H1 (cell line): ENCODE data around the gene LILRB4. TPM values are rescaled to one million over a fixed set of nuclear protein-coding genes. Genes with fewer than 3 reads are reported as not detected.
"Not testable (repeated sequence)": the region's sequence is repeated elsewhere in the genome, so short reads cannot be mapped to it uniquely, and the experiment has no call there.

Source experiments
- CTCF ChIA-PET: fragments of 300-600 bp; sonication (Branson Sonifier 250); formaldehyde crosslinking; loops from one replicate; lab custom pipeline; 2021; ENCODE audit not compliant: partially characterized antibody; lab: Charles Lee
- POLR2A ChIA-PET: fragments of 300-600 bp; sonication (Branson Sonifier 250); formaldehyde crosslinking; loops from one replicate; lab custom pipeline; 2021; ENCODE audit warnings: inconsistent platforms; ENCODE audit not compliant: partially characterized antibody; lab: Charles Lee
- DNase-seq, 2 experiments: peaks; one replicate each; pipeline versions ENCODE4 v3.0.0 to v3.0.0-alpha.2; 2010 to 2022; ENCODE audit warnings: low spot score in 2 of 2, low read depth in 1 of 2, mixed read lengths in 1 of 2
- FAIRE-seq: peaks from 2 replicates; lab custom pipeline; 2011; peaks lifted over from hg19 to GRCh38; lab: Jason Lieb, UNC
- H2AFZ ChIP-seq: 2 replicates; pipeline ENCODE4 v1.8.1; 2012; ENCODE audit warnings: low read length, inconsistent platforms
- H2AK5ac ChIP-seq: 2 replicates; pipeline ENCODE4 v1.6.1; 2013; ENCODE audit warnings: low read depth, low read length
- H2BK120ac ChIP-seq: replicated peaks from 2 replicates; pipeline ENCODE3; 2013; ENCODE audit warnings: low read depth, low read length, inconsistent platforms
- H2BK12ac ChIP-seq: 2 replicates; pipeline ENCODE4 v1.6.1; 2013; ENCODE audit warnings: low read depth, low read length
- H2BK15ac ChIP-seq: 2 replicates; pipeline ENCODE4 v1.6.1; 2013; ENCODE audit warnings: low read length
- H2BK20ac ChIP-seq: 2 replicates; pipeline ENCODE4 v1.6.1; 2013; ENCODE audit warnings: low read length
- H2BK5ac ChIP-seq: 2 replicates; pipeline ENCODE4 v1.6.1; 2013; ENCODE audit warnings: low read depth, low read length
- H3K14ac ChIP-seq: 2 replicates; pipeline ENCODE4 v1.6.1; 2013; ENCODE audit warnings: inconsistent platforms; ENCODE audit not compliant: insufficient read length
- H3K18ac ChIP-seq: 2 replicates; pipeline ENCODE4 v1.6.1; 2013; ENCODE audit warnings: low read length; ENCODE audit errors: extremely low read depth
- H3K23ac ChIP-seq: 2 replicates; pipeline ENCODE4 v1.6.1; 2013; ENCODE audit warnings: inconsistent platforms; ENCODE audit not compliant: insufficient read length
- H3K23me2 ChIP-seq: 2 replicates; pipeline ENCODE4 v1.6.1; 2013; ENCODE audit warnings: low read depth, low read length
- H3K27ac ChIP-seq: 2 replicates; pipeline ENCODE4 v1.6.1; 2011; ENCODE audit warnings: low read depth, low read length, inconsistent platforms
- H3K27me3 ChIP-seq, 4 experiments: replicated peaks in 1 of 4; 1 replicate in 1 of 4; 2 replicates in 3 of 4; pipeline versions ENCODE4 v1.6.1 to v1.8.1; 2011 to 2013; ENCODE audit warnings: low read length in 3 of 4, mild to moderate bottlenecking in 3 of 4, inconsistent platforms in 2 of 4, mixed read lengths in 2 of 4, moderate library complexity in 1 of 4; ENCODE audit not compliant: control insufficient read depth in 3 of 4, insufficient read depth in 3 of 4; ENCODE audit errors: extremely low read depth in 1 of 4
- H3K36me3 ChIP-seq, 4 experiments: 2 replicates each; pipeline versions ENCODE4 v1.6.1 to v1.8.1; 2011 to 2013; ENCODE audit warnings: mild to moderate bottlenecking in 4 of 4, low read length in 3 of 4, moderate library complexity in 2 of 4, control low read depth in 1 of 4, inconsistent platforms in 1 of 4; ENCODE audit not compliant: insufficient read depth in 4 of 4, control insufficient read depth in 2 of 4
- H3K4ac ChIP-seq: replicated peaks from 2 replicates; pipeline ENCODE3; 2013; ENCODE audit warnings: low read length, low read depth, mixed read lengths, inconsistent platforms; ENCODE audit not compliant: insufficient read length
- H3K4me1 ChIP-seq, 4 experiments: replicated peaks in 1 of 4; 1 replicate in 1 of 4; 2 replicates in 3 of 4; pipeline versions ENCODE4 v1.6.1 to v1.8.1; 2011 to 2013; ENCODE audit warnings: low read length in 3 of 4, inconsistent platforms in 2 of 4, mixed read lengths in 1 of 4; ENCODE audit not compliant: insufficient read depth in 4 of 4, control insufficient read depth in 3 of 4
- H3K4me2 ChIP-seq, 2 experiments: 2 replicates each; pipeline versions ENCODE4 v1.6.1 to v1.8.1; 2011 to 2013; ENCODE audit warnings: low read depth in 2 of 2, low read length in 2 of 2, control low read depth in 1 of 2, inconsistent platforms in 1 of 2, mild to moderate bottlenecking in 1 of 2; ENCODE audit not compliant: insufficient read depth in 1 of 2
- H3K4me3 ChIP-seq, 4 experiments: fragments of 200-600, 300-600 bp in 1 of 4; sonication (generic), shearing (Covaris generic), sonication (Bioruptor Twin) in 1 of 4; 2 replicates each; pipeline versions ENCODE4 v1.5.1 to v1.8.1; 2011 to 2016; ENCODE audit warnings: low read length in 4 of 4, low read depth in 3 of 4, control low read depth in 2 of 4, inconsistent platforms in 2 of 4, mild to moderate bottlenecking in 2 of 4, mixed read lengths in 1 of 4, moderate library complexity in 1 of 4; ENCODE audit not compliant: insufficient read depth in 2 of 4; ENCODE audit errors: extremely low read depth in 1 of 4
- H3K56ac ChIP-seq: replicated peaks from 2 replicates; pipeline ENCODE3; 2013; ENCODE audit warnings: low read depth, mild to moderate bottlenecking, mixed read lengths, low read length, inconsistent platforms; ENCODE audit not compliant: insufficient read length
- H3K79me1 ChIP-seq: 2 replicates; pipeline ENCODE4 v1.6.1; 2013; ENCODE audit warnings: low read depth, low read length, control low read depth
- H3K79me2 ChIP-seq, 2 experiments: 2 replicates each; pipeline versions ENCODE4 v1.6.1 to v1.8.1; 2012 to 2013; ENCODE audit warnings: low read length in 2 of 2, mild to moderate bottlenecking in 2 of 2, inconsistent platforms in 1 of 2; ENCODE audit not compliant: insufficient read depth in 2 of 2, control insufficient read depth in 1 of 2
- H3K9ac ChIP-seq, 4 experiments: replicated peaks in 1 of 4; 1 replicate in 1 of 4; 2 replicates in 3 of 4; pipeline versions ENCODE4 v1.6.1 to v1.8.1; 2011 to 2013; ENCODE audit warnings: low read depth in 3 of 4, low read length in 3 of 4, control low read depth in 2 of 4, mild to moderate bottlenecking in 2 of 4, moderate library complexity in 2 of 4, inconsistent platforms in 1 of 4; ENCODE audit errors: extremely low read depth in 1 of 4
- H3K9me3 ChIP-seq, 2 experiments: 2 replicates each; pipeline versions ENCODE4 v1.6.1 to v1.8.1; 2012 to 2013; ENCODE audit warnings: mild to moderate bottlenecking in 2 of 2, moderate library complexity in 2 of 2, control low read depth in 1 of 2, inconsistent platforms in 1 of 2, low read depth in 1 of 2, low read length in 1 of 2, mixed read lengths in 1 of 2; ENCODE audit not compliant: insufficient read depth in 2 of 2
- H4K20me1 ChIP-seq, 2 experiments: replicated peaks in 1 of 2; 2 replicates each; pipeline versions ENCODE3 to v1.8.1; 2011 to 2013; ENCODE audit warnings: inconsistent platforms in 2 of 2, low read length in 2 of 2, mild to moderate bottlenecking in 1 of 2; ENCODE audit not compliant: insufficient read depth in 2 of 2, control insufficient read depth in 1 of 2
- H4K5ac ChIP-seq: 2 replicates; pipeline ENCODE4 v1.6.1; 2013; ENCODE audit warnings: low read length, low read depth, mixed read lengths, inconsistent platforms; ENCODE audit not compliant: insufficient read length
- H4K8ac ChIP-seq: 2 replicates; pipeline ENCODE4 v1.8.0; 2013; ENCODE audit warnings: mild to moderate bottlenecking, moderate library complexity, low read length, inconsistent platforms; ENCODE audit not compliant: insufficient read depth; ENCODE audit errors: extremely low read depth
- H4K91ac ChIP-seq: replicated peaks from 2 replicates; pipeline ENCODE3; 2013; ENCODE audit warnings: low read length, mixed read lengths, inconsistent platforms; ENCODE audit not compliant: insufficient read length
- WGBS, 2 experiments: shearing (Covaris generic) in 1 of 2; methylation state at CpG; one replicate each; pipeline versions ENCODE4 v1.1.6 to v1.1.7; 2013 to 2015; ENCODE audit warnings: low lambda C conversion rate in 2 of 2, mixed read lengths in 2 of 2, inconsistent platforms in 1 of 2, low coverage in 1 of 2, missing lambda C conversion rate in 1 of 2; ENCODE audit not compliant: insufficient replicate concordance in 2 of 2, insufficient coverage in 1 of 2, insufficient read length in 1 of 2; ENCODE audit errors: extremely low coverage in 1 of 2, missing lambda C conversion rate in 1 of 2; 5-methylcytosine and 5-hydroxymethylcytosine counted together
- polyA plus RNA-seq, 7 experiments: library from polyadenylated mRNA; depleted of rRNA in 3 of 7; stranded (reverse) in 5 of 7; unstranded in 2 of 7; fragments of >200 nt in 5 of 7; fragments of 200-250 nt in 2 of 7; gene quantifications; 1 replicate in 5 of 7; 2 replicates in 1 of 7; 4 replicates in 1 of 7; pipeline versions ENCODE4 v1.2.1 to v1.2.3, GENCODE V29; 2011 to 2013; ENCODE audit warnings: missing spikeins in 2 of 7, mixed read lengths in 2 of 7
- total RNA-seq: library from RNA; stranded (reverse); fragmentation: NEBNext Ultra II Directional; extraction: Animal tissue kit (Norgen Biotek cat#: 25700); gene quantifications from 2 replicates; pipeline ENCODE4 v1.2.1, GENCODE V29; 2021

The LILRB4 gene
- total and polyA plus RNA-seq, 2 of the 8 experiments (the other 6 are each of a cell fraction or from before 2014, with no cell fraction given): not detected

DNA sequence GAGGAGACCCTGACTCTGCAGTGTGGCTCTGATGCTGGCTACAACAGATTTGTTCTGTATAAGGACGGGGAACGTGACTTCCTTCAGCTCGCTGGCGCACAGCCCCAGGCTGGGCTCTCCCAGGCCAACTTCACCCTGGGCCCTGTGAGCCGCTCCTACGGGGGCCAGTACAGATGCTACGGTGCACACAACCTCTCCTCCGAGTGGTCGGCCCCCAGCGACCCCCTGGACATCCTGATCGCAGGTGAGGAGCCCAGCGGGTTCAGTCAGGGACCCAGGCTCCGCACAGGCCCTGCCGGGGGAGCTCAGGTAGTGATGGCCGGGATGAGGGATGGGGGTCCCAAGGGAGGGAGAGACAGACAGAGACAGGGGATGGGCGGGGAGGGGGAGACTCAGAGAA, 30.3 kb upstream of the LILRB4 start:
- H3K56ac ChIP-seq, POLR2A ChIA-PET, H2BK15ac ChIP-seq, H2BK12ac ChIP-seq, H3K27ac ChIP-seq, H3K9ac ChIP-seq, DNase-seq, H3K4me2 ChIP-seq, H3K27me3 ChIP-seq, H2AFZ ChIP-seq, H2BK5ac ChIP-seq, CTCF ChIA-PET, H3K14ac ChIP-seq, H4K91ac ChIP-seq, H2BK20ac ChIP-seq, H3K18ac ChIP-seq, H3K79me2 ChIP-seq, H4K20me1 ChIP-seq, H3K36me3 ChIP-seq, H3K4me1 ChIP-seq, H3K4me3 ChIP-seq, H3K79me1 ChIP-seq, H4K8ac ChIP-seq, H3K23me2 ChIP-seq, H2BK120ac ChIP-seq, FAIRE-seq, H3K23ac ChIP-seq, H4K5ac ChIP-seq, H2AK5ac ChIP-seq, H3K4ac ChIP-seq: not testable (repeated sequence)
- 70% methylated on average over 12 of the region's 16 CpGs; no CpG with 5 or more reads in 1 of the 2 experiments for WGBS, 2 experiments
- H3K9me3 ChIP-seq: peaks cover 45 to 96% of the 10 kb centered on the region in 2 experiments
